NCI-H187 (cell line): ENCODE data around the gene SLAMF7.
"Not testable (repeated sequence)": the region's sequence is repeated elsewhere in the genome, so short reads cannot be mapped to it uniquely, and the experiment has no call there.

Experiments
- DNase-seq, 2 experiments: peaks; one replicate each; lab custom pipeline; 2025; lab: John Stamatoyannopoulos, UW

The SLAMF7 gene, protein sequence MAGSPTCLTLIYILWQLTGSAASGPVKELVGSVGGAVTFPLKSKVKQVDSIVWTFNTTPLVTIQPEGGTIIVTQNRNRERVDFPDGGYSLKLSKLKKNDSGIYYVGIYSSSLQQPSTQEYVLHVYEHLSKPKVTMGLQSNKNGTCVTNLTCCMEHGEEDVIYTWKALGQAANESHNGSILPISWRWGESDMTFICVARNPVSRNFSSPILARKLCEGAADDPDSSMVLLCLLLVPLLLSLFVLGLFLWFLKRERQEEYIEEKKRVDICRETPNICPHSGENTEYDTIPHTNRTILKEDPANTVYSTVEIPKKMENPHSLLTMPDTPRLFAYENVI

DNA sequence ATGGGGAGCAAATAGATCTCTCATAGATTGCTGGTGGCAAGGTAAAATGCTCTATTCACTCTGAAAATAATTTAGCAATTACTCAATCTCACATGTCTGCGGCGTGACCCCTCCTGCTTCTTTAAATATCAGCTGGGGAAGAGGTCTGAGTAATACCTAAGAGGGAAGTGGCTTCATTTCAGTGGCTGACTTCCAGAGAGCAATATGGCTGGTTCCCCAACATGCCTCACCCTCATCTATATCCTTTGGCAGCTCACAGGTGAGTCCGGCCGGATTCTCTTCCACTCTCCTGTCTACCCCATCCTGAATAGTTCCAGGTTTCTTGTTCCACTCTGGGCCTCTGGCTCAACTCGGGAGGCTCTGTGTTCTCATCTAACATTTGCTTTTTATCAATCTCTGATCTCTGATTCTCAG lies at the start of gene SLAMF7:
Gene SLAMF7, plus strand, starts transcription at position 150 of the 414 bp plus-strand sequence. Its CDS starts 55 bp downstream, at position 205.
- no peak for DNase-seq

DNA sequence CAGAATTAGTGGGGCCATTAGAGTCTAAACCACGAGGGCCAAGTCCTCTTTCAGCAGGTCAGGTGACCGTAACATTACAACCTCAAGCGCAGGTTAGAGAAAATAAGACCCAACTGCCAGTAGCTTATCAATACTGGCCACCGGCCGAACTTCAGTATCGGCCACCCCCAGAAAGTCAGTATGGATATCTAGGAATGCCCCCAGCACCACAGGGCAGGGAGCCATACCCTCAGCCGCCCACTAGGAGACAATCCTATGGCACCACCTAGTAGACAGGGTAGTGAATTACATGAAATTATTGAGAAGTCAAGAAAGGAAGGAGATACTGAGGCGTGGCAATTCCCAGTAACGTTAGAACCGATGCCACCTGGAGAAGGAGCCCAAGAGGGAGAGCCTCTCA lies 46.7 kb upstream of the SLAMF7 start:
- peak in 1 of 2 experiments; percentile 13 for DNase-seq

DNA sequence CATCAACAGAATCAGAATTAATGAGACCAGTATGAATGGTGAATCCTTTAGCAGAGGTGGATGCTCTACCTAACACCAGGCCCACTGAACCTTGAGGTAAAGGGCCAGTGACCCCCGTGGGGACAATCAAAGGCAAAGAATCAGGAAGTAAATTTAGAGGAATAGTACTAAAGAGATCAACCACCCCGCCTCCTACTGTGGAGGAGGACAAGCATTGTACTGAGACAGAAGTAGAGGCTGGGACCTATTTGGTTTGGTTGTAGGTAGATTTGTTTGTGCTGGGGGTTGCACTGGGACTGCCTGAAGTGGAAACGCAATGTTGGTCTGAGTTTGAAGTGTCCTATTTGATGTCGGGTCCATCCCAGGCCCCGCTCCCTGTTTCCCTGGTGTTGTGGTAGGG lies 36.9 kb upstream of the SLAMF7 start:
- DNase-seq = no peak

DNA sequence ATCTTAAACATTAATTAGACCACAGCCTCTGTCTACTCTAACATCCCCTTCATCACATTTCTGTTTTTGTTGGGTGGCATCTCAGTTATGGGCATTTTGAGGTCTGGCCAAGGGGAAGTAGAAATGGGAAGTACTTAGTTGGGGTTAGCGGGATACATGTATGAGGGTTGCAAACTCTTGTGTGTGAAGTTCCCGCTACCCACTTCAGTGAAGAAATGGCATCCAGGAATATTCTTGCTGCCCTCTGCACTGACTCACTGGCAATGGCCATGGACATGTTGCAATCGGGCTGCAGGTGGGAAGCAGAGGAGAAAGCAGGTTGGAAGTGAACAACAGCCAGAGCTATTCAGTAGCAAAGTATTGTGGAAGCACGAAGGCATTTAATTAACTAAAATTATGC lies 34.8 kb upstream of the SLAMF7 start:
- no peak for DNase-seq

DNA sequence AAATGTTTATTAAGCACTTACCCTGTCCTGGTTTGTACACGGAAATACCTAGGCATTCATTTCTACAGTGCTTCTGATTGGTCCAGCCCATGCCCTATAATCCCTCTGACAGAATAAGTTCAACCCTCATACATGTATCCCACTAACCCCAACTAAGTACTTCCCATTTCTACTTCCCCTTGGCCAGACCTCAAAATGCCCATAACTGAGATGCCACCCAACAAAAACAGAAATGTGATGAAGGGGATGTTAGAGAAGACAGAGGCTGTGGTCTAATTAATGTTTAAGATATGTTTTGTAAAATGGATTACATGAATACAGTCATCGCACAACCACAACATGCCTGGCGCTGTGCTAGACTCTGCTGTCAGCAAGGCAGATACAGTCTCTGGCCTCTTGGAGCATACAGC lies 33.8 kb upstream of the SLAMF7 start:
- not testable (repeated sequence) for DNase-seq

DNA sequence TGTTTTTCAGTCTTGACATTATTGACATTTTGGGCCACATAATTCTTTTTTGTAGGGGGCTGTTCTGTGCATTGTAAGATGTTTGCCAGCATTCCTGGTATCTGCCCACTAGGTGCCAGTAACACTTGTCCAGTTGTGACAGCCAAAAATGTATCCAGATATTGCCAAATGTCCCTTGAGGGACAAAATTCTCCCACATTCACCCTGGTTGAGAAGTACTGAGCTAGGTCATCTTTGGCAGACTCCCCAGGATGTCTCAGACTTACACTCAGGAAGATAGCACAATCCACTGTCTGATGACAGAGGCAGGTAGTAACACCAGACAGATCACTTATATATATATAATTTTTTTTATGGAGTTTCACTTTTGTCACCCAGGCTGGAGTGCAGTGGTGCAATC lies 33.3 kb upstream of the SLAMF7 start:
- DNase-seq = no peak

DNA sequence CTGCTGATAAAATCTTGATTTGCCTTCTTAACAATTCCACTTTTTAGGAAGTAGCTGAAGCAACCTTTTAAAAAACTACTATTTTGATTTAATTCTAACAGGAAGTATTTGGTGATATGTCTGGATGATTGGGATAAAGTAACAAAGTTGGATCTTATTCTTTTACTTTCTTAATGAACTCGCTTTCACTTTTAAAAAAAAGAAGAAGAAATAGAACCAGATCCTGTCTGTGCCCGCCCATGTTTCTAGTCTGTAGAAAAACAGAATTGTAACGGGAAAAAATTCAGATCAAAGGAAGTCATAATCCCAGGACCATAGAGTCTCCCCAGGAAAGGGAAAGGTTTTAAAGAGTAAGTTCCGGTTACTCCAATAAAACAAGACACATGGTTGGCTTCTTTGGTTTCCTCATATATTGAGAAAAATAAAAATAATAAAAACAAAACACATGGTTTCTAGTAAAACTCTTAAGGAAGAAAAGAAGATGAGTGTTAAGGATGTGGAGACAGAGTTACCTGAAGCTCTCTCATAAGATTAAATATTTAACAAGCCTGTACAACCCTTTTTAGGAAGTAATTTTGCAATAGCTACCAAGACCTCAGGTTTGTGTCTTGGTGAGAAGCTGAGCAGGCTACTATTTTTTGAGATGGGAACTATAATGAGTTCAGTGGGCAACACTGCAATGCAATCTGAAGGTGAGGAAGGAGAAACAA lies 32.4 kb upstream of the SLAMF7 start:
- DNase-seq = no peak

DNA sequence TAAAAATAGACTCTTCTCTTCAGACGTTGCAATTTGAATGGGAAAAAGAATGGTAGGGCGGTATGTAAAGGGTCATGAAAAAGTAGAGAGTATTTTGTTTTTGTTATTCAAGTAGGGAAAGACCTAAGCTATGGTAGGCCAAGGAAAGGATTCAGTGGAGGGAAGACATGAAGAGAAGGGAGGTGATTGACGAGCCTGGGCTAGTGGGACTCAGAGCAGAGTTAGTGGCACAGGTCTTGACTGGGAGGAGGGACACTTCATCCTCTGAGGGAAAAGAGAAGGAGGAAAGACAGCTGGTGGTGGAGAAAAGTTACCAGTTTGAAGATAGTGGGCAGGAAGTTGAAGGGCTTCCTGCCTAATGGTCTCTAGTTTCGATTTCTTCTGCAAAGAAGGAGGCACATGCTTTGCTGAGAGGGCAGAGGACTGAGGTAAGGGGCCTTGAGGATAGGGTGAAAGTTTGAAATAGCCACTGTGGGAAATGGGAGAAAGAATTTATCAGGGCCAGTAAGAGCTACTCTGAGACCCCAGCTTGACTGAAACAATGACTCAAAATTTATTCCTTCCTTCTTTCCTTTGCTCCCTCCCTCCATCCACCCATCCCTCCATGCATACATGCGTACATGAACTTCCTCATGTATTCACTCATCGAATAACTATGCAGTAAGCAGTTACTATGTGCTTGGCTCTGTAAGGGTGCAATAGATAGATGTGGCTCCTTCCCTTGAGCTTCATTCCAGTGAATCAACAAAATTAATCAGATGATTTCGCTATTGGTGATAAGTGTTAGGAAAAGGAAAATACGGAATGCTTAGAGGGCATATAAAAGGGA lies 31.6 kb upstream of the SLAMF7 start:
- DNase-seq = no peak

DNA sequence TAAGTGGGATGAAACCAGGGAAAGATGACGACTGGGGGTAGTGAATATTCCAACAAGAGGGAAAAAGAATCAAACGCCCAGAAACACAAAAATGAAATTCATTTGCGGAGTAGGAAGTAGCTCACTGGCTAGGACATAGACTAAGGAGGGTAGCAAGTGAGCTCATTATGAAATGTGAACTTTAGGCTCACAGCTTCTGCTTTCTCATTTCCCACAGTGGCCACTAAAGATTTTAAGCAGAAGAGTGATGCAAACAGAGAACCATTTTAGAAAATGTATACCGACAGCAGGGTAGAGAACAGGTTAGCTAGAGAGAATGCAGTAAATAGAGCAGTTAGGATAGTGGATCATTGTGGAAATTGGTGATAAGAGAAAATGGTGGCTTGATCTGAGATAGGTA lies 30.9 kb upstream of the SLAMF7 start:
- DNase-seq = no peak

DNA sequence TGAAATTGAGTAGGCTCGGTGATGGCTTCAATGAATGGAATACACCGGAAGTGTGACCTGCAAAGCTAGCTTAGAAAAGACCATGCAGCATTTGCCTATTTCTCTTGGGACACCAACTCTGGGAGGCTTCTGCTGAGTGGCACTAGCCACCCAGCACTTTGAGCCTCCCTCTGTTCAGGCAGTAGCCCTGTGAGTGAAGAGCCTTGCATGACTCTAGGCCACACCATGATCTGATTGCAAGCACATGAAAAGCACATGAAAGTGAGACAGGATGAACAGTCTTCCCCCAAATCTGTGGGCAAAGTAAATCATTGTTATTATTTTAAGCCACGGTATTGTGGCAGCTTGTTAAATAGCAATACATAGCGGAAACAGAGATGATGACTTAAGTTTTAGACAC lies 30.2 kb upstream of the SLAMF7 start:
- DNase-seq = no peak

DNA sequence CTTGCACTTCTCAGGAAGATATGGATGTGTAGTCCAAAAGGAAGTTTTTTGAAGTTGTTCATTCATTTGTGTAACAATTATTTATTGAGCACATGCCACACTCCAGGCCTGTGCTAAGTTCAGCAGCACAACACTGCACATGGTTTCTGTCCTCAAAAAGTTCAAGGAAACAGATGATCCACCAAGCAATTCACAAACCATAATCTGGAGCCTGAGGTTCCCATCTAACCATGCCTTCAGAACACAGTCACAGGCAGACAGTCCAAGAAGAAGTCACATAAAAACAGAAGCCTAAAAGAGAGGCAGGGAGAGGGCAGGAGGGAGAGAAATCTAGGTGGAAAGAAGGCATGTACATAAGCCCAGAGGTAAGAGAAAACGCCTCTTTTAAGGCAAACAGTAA lies 29.3 kb upstream of the SLAMF7 start:
- DNase-seq = no peak

DNA sequence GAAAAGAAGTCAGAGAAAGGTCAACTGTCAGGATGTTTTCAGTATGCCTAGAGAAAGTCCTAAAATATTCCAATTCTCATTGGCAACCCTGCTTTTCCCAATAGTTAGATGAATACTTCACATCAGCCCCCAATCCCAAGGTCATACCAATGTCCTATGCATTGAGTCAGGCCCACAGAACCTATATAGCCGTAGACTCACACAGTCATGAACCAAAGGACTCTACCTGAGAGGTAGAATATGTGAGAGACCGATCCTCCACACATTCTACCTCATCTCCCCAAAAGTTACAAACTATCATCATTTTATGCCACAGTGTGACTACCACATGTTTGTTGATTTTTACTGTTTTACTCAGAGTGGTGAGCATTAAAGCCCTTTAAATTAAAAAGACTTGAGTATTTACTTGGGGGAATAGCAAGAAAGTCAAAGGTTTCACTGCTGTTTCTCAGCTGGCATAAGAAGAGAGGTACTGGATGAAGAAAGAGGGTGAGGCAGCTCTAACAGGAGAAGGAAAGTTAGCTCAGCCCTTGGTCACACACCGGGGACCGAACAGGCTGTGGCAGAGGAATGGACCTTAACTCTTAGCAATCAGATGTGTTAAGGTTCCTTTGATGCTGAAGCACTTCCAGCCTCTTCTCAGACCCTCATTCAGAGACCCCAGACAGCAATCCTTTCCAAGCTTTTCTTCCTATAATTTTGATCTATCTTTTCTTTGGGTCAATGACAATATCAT lies 28.4 kb upstream of the SLAMF7 start:
- DNase-seq = no peak

DNA sequence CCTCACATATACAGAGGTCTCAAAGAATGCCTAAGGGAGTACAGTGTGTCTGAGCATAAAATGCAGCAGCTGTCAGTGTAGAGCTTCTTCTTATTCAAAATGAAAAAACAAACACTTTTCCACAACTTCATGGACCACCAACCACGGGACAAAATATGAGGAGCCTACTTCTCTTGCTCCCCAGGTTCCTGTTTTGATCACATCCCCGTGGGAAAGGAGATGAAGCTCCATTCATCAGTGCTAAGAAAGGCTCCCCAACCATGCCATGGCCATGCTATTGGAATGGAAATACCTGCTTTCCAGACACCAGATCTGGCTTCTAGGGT lies 27.8 kb upstream of the SLAMF7 start:
- DNase-seq = no peak

DNA sequence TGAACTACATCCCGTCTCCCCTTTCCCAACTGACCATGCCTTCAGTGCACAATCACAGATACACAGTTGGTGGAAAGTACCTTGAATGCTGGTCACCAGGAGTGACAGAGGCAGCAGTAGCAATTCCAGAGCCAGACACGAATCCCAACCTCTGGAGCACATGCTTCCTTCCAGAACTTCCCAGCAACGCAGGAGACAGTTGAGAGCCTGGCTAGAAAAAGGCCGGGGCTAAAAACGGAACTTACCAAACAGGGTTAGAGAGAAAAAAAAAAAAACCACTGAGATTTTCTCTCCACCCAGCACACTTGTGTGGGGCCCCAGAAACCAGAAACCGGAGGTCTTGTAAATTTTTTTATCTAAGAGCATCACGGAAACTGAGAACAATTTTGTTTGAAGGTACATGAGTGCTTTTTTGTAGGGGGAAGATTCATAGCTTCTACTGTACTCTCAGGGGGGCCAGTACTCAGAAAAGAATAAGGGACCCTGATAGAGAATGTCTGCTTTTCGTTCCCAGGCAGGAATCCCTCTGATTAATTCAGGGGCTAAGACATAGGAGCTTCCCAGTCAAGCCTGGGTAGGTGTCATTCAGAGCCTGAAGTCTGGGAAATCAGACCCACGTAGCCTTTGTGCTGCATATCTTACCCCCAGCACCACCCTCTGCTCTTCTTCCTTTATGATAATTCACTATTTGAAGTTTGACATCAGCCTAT lies 27.3 kb upstream of the SLAMF7 start, which contains the start of gene CD48:
Gene CD48, minus strand, starts transcription at position 221 of the 710 bp plus-strand sequence. Its CDS starts 59 bp downstream, at position 162.
- no peak for DNase-seq

DNA sequence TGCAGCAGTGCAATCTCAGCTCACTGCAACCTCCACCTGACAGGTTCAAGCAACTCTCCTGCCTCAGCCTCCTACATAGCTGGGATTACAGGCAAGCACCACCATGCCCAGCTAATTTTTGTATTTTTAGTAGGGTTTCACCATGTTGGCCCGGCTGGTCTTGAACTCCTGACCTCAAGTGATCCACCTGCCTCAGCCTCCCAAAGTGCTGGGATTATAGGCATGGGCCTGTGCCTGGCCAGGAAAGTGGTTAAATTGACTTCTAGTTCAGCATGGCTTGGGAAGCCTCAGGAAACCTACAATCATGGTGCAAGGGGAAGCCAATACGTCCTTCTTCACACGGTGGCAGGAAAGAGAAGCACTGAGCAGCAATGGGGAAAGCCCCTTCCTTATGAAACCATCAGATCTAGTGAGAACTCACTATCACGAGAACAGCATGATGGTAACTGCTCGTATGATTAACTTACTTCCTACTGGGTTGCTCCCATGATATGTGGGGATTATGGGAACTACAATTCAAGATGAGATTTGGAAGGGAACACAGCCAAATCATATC lies 26.4 kb upstream of the SLAMF7 start:
- not testable (repeated sequence) for DNase-seq

DNA sequence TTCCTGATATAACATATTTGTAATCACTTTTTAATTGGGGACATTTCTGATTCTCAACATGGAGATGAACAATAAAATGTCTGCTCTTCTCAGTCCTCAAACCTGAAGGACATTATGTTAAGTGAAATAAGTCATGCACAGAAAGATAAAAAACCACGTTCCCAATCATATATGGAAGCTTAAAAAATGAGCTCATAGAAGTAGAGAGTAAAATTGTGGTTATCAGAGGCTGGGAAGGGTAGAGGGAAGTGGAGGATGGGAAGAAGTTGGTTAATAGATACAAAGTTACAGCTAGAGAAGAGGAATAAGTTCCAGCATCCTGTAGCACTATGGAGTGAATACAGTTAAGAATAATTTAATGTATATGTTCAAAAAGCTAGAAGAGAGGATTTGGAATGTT lies 25.9 kb upstream of the SLAMF7 start:
- DNase-seq = no peak

DNA sequence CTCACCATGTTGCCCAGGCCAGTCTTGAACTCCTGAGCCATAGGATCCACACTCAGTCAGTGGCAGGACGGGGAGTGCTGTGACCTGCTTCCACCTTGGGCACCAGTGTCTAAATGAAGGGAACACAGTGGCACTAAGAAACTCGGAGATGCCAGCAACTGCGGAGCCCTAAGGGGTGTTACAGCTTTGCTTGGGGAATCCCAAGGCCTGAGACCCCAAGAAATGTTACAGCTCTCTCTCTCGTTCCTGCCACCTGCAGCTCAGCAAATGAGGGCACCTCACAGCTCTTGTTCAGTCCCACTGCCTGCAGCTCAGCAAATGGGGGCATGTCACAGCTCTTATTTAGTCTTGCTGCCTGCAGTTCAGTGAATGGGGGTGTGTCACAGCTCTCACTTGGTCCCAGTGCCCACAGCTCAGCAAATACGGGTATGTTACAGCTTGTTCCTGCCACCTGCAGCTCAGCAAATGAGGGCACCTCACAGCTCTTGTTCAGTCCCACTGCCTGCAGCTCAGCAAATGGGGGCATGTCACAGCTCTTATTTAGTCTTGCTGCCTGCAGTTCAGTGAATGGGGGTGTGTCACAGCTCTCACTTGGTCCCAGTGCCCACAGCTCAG lies 24.9 kb upstream of the SLAMF7 start:
- not testable (repeated sequence) for DNase-seq

DNA sequence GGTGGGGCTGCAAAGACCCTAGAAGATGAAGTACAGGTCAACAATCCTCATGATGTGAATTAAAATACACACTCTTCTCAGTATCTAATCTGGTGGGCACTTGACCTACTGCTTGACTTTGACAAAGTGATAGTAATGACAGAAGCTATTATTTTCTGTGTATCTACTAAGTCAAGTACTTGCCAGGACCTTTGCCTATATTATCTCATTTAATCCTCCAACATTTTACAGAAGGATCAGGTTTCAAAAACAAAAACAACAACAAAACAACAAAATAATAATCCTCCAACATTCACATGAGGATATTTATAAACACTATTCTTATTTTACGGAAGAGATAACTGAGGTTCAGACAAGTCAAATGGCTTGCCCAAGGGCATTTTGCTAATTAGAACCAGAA lies 23.0 kb upstream of the SLAMF7 start:
- DNase-seq = no peak

DNA sequence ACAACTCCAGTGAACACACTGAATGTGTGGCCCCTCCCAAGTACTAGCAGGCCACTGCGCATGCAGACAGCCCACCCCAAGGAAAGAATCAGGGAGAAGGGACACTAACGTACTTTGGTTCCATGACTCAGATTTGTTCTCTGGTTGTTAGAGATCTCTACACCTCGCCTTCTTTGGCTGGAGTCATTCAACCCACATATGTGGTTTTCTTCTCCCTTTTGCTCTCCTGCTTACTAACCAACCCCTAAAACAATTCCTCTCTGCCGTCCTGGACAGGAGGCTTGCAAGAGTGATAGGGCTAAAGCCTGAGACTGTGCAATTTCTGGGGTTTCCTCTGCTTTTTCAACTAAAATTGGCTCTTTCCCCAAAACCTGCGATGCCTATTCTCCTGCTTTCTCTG lies 21.7 kb upstream of the SLAMF7 start:
- DNase-seq = no peak

DNA sequence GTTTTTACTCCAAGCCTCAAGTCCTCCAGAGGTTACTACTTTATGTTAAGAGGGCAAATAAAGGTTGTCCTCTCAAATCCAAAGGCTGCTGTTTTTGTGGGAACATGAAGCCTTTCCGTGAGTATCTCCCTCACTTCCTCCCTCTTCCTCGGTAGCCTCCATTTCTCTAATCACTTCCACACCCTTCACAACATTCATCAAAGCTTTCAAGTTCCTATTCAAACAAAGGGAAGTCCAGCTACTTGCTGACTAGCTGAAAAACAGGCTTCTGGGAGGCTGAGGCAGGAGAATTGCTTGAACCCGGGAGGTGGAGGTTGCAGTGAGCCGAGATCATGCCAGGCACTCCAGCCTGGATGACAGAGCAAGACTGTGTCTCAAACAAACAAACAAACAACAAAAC lies 20.8 kb upstream of the SLAMF7 start:
- no peak for DNase-seq
